Gastrocnemius medialis (tissue), 4 donors: ENCODE measurements around the gene LYPD6B.

Experiments
- POLR2A ChIP-seq, 2 donors: fragments of 450-650 bp; IDR thresholded peaks; one replicate each; pipeline ENCODE4 v1.6.1; 2017; ENCODE audit warnings: antibody characterized with exemption in 2 of 2, mild to moderate bottlenecking in 2 of 2, moderate library complexity in 2 of 2
- TF ChIP-seq, protein P1 (sequence below), 5 experiments: fragments of 450-650 bp in 3 of 5; fragments of 200-600 bp in 2 of 5; sonication (generic) in 2 of 5; IDR thresholded peaks in 4 of 5; conservative IDR thresholded peaks in 1 of 5; 1 replicate in 4 of 5; 2 replicates in 1 of 5; pipeline ENCODE4 v1.5.1; 2016 to 2019; ENCODE audit warnings: antibody characterized with exemption in 5 of 5, mild to moderate bottlenecking in 3 of 5, moderate library complexity in 3 of 5

DNA sequence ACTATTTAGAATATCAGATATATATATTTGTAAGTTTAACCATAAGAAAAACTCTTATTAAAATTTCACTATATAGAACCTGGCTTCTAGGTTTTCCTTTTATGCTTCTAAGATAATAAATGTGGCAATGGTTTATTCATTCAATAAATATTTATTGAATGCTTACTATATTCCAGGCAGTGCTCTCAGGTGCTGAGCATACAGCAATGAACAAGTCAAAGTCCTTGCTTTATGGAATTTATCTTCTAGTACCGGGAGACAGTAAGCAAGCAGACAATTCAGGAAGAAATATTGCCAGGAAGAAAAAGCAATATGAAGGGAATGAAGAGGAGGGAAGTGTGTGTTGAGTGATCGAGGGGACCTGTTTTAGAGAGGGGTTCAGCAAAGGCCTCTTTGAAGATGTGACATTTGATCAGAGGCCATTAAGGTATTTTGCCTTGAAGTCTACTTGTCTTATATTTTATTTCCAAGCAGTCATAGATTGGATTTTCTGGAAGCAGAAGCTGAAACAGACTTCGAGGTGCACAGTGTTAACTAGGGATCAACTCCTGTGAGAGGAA, 197.4 kb downstream of the LYPD6B start:
- TF ChIP-seq, protein P1, sequence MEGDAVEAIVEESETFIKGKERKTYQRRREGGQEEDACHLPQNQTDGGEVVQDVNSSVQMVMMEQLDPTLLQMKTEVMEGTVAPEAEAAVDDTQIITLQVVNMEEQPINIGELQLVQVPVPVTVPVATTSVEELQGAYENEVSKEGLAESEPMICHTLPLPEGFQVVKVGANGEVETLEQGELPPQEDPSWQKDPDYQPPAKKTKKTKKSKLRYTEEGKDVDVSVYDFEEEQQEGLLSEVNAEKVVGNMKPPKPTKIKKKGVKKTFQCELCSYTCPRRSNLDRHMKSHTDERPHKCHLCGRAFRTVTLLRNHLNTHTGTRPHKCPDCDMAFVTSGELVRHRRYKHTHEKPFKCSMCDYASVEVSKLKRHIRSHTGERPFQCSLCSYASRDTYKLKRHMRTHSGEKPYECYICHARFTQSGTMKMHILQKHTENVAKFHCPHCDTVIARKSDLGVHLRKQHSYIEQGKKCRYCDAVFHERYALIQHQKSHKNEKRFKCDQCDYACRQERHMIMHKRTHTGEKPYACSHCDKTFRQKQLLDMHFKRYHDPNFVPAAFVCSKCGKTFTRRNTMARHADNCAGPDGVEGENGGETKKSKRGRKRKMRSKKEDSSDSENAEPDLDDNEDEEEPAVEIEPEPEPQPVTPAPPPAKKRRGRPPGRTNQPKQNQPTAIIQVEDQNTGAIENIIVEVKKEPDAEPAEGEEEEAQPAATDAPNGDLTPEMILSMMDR (IDR thresholded peaks at IDR 0.05 in 4 of 5, conservative IDR thresholded peaks at IDR 0.05 in 1 of 5): no peak
- no peak for TF ChIP-seq POLR2A (IDR thresholded peaks at IDR 0.05)
